GM12878 (cell line): ENCODE data around the gene PITPNM2. TPM values are rescaled to one million over a fixed set of nuclear protein-coding genes. Genes with fewer than 3 reads are reported as not detected.

Source experiments
- ATAC-seq: fragments of 200-7000 bp; cut with Tn5 transposase; 3 replicates; pipeline ENCODE4 v1.9.1; 2020; ENCODE audit warnings: mild to moderate bottlenecking, moderate library complexity
- BruUV-seq: library from RNA; stranded (reverse); fragments of 400-500 nt; replicated peaks from 2 replicates; lab custom pipeline; 2021; lab: Mats Ljungman, UMichigan
- CTCF ChIA-PET: fragments of 300-600 bp; sonication (Branson Sonifier 250); formaldehyde crosslinking; extraction: SDS; loops from one replicate; lab custom pipeline; 2021; ENCODE audit warnings: inconsistent platforms; lab: Yijun Ruan, JAX
- POLR2A ChIA-PET: fragments of 350-600 bp; formaldehyde crosslinking; extraction: SDS; loops from one replicate; lab custom pipeline; 2021; ENCODE audit warnings: inconsistent platforms; lab: Charles Lee
- RAD21 ChIA-PET: fragments of 300-600 bp; sonication (Branson Sonifier 250); formaldehyde crosslinking; loops from one replicate; lab custom pipeline; 2023; ENCODE audit warnings: antibody characterized with exemption; ENCODE audit not compliant: unreplicated experiment; lab: Charles Lee
- SMC1A ChIA-PET: fragments of 300-600 bp; sonication (Branson Sonifier 250); formaldehyde crosslinking; loops from one replicate; lab custom pipeline; 2023; ENCODE audit not compliant: unreplicated experiment, uncharacterized antibody; lab: Charles Lee
- DNase-seq: peaks from one replicate; pipeline ENCODE4 v3.0.0-alpha.2; 2011; ENCODE audit warnings: low read depth, low spot score
- FAIRE-seq: peaks from 3 replicates; lab custom pipeline; 2011; peaks lifted over from hg19 to GRCh38; lab: Jason Lieb, UNC
- H2AFZ ChIP-seq: 2 replicates; pipeline ENCODE4 v1.6.0; 2011; ENCODE audit warnings: low read depth, low read length, control low read depth; ENCODE audit not compliant: control insufficient read depth
- H3K27ac ChIP-seq: 2 replicates; pipeline ENCODE4 v1.5.1; 2011; ENCODE audit warnings: control low read depth; ENCODE audit not compliant: control insufficient read depth, insufficient read depth
- H3K27me3 ChIP-seq, 2 experiments: replicated peaks in 1 of 2; 2 replicates each; pipeline versions ENCODE4 v1.6.0 to v1.6.1; 2011; ENCODE audit warnings: low read length in 1 of 2; ENCODE audit not compliant: control insufficient read depth in 2 of 2, insufficient read depth in 2 of 2
- H3K36me3 ChIP-seq, 2 experiments: 2 replicates each; pipeline ENCODE4 v1.5.1; 2011; ENCODE audit warnings: low read length in 1 of 2; ENCODE audit not compliant: control insufficient read depth in 2 of 2, insufficient read depth in 2 of 2
- H3K4me1 ChIP-seq: 2 replicates; pipeline ENCODE4 v1.6.1; 2011; ENCODE audit warnings: mild to moderate bottlenecking, low read length, moderate library complexity, mixed read lengths; ENCODE audit not compliant: control insufficient read depth, insufficient read depth
- H3K4me2 ChIP-seq: 2 replicates; pipeline ENCODE4 v1.6.0; 2011; ENCODE audit warnings: control low read depth; ENCODE audit not compliant: control insufficient read depth, insufficient read depth
- H3K4me3 ChIP-seq: fragments of 200-600 bp; sonication (generic); 2 replicates; pipeline ENCODE4 v1.5.1; 2016
- H3K79me2 ChIP-seq: 2 replicates; pipeline ENCODE4 v1.6.0; 2011; ENCODE audit warnings: low read length; ENCODE audit not compliant: control insufficient read depth, insufficient read depth
- H3K9ac ChIP-seq: 2 replicates; pipeline ENCODE4 v1.8.0; 2011; ENCODE audit warnings: low read length, control low read depth, mixed read lengths; ENCODE audit not compliant: control insufficient read depth, insufficient read depth
- H3K9me3 ChIP-seq: replicated peaks from 3 replicates; pipeline ENCODE4 v1.5.1; 2011; ENCODE audit warnings: mild to moderate bottlenecking, low read length; ENCODE audit not compliant: control insufficient read depth, insufficient read depth
- H4K20me1 ChIP-seq: 2 replicates; pipeline ENCODE4 v1.6.0; 2011; ENCODE audit not compliant: control insufficient read depth, insufficient read depth
- POLR2A ChIP-seq: IDR thresholded peaks from 2 replicates; pipeline ENCODE4 v1.6.1; 2011; ENCODE audit warnings: low read depth, mild to moderate bottlenecking, low read length
- POLR2AphosphoS2 ChIP-seq: IDR thresholded peaks from 2 replicates; pipeline ENCODE4 v1.6.1; 2011; ENCODE audit warnings: low read depth, mild to moderate bottlenecking, low read length, improper control_type of control experiment, moderate library complexity
- RAD51 ChIP-seq: fragments of 450-650 bp; IDR thresholded peaks from 2 replicates; pipeline ENCODE4 v1.6.1; 2016; ENCODE audit warnings: moderate library complexity, mild to moderate bottlenecking, inconsistent platforms
- YY1 ChIP-seq: IDR thresholded peaks from 2 replicates; pipeline ENCODE4 v1.6.1; 2011; ENCODE audit warnings: low read depth, mild to moderate bottlenecking, low read length
- ZNF217 ChIP-seq: fragments of 450-650 bp; IDR thresholded peaks from 2 replicates; pipeline ENCODE4 v1.6.1; 2017; ENCODE audit warnings: antibody characterized with exemption, mild to moderate bottlenecking
- WGBS: methylation state at CpG from one replicate; pipeline ENCODE4 v1.1.6; 2016; ENCODE audit warnings: low lambda C conversion rate; ENCODE audit not compliant: insufficient replicate concordance, insufficient coverage; ENCODE audit errors: missing lambda C conversion rate; 5-methylcytosine and 5-hydroxymethylcytosine counted together
- in situ Hi-C: fragments of 300-500 bp; cut with MboI; formaldehyde crosslinking; loops from 9 replicates; pipeline ENCODE4 v1.14.3; 2018; ENCODE audit warnings: mixed read lengths
- intact Hi-C: fragments of 100-400 bp; cut with micrococcal nuclease; formaldehyde crosslinking; loops from one replicate; pipeline ENCODE4 v1.14.2; 2022; ENCODE audit not compliant: unreplicated experiment
- polyA plus RNA-seq, 11 experiments: library from polyadenylated mRNA; depleted of rRNA in 4 of 11; unstranded in 6 of 11; stranded (reverse) in 5 of 11; fragments of >200 nt; fragmentation: Nextera tagmentation in 4 of 11; fragmentation: Illumina TruSeq in 1 of 11; extraction: Ambion mirVana in 4 of 11; extraction: Trizol in 1 of 11; gene quantifications; 1 replicate in 1 of 11; 2 replicates in 10 of 11; pipeline versions ENCODE4 v1.2.1 to v1.2.3, GENCODE V29; 2011 to 2016; ENCODE audit warnings: inconsistent platforms in 2 of 11, missing spikeins in 2 of 11, low read depth in 1 of 11
- total RNA-seq, 4 experiments: library from RNA; depleted of rRNA in 3 of 4; stranded (reverse); fragments of >200 nt in 3 of 4; fragmentation: Illumina TruSeq in 1 of 4; extraction: Trizol in 1 of 4; gene quantifications; 2 replicates each; pipeline versions ENCODE4 v1.2.1 to v1.2.3, GENCODE V29; 2013 to 2021
- TF ChIP-seq, protein P1 (sequence below): fragments of 150-350 bp; IDR thresholded peaks from 2 replicates; pipeline ENCODE4 v1.6.1; 2016; ENCODE audit warnings: low read depth, low read length

PITPNM2 gene
- total and polyA plus RNA-seq, 10 of the 15 experiments (the other 5 are each of a cell fraction or from before 2014, with no cell fraction given) = 0.03 to 1.0 (median 0.24) TPM; not detected in 1

DNA sequence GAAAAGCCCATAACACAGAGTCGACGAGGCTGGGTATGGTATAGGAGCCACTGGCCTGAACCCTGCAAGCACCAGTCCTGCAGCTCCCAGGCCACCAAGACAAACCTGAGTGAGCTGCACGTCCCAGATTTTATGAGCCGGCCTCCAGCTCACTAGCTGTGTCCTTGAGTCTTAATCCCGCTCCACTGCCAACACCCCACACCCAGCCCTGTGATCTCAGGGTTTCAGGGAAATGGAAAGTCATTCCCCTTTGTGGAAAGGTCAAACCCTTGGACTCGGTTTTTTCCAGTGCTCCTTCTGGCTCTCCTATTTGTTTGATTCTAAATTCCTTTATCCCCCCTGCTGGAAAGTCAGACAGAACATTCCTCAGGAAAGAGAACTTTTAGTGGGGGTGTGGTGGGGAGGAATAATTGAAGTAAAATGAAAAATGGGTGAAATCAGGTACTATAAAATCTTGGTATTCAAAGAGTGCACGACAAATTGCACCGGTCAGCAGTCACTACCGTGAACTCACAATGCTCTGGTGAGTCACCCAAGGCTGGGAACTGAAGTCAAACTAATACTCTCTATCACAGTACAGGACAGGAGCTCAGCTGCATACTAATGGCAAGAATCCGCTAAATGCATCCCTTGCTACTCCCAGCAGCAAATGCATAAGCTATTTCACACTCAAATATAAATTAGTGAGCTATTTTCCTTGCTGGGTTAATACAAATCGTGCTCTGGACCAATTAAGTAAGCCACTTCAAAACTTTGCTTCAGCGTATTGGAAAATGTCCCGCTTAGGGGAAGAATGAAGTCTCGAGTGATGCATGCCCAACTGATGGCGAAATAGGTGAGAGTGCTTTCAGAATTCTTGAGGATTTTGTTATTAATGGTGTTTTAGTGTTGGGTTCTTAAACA, 9.0 kb downstream of the PITPNM2 start:
- no peak for ATAC-seq
- POLR2A ChIA-PET = no interaction called here

More for the DNA sequence above, 9.0 kb downstream of the PITPNM2 start:
- TF ChIP-seq, protein P1, sequence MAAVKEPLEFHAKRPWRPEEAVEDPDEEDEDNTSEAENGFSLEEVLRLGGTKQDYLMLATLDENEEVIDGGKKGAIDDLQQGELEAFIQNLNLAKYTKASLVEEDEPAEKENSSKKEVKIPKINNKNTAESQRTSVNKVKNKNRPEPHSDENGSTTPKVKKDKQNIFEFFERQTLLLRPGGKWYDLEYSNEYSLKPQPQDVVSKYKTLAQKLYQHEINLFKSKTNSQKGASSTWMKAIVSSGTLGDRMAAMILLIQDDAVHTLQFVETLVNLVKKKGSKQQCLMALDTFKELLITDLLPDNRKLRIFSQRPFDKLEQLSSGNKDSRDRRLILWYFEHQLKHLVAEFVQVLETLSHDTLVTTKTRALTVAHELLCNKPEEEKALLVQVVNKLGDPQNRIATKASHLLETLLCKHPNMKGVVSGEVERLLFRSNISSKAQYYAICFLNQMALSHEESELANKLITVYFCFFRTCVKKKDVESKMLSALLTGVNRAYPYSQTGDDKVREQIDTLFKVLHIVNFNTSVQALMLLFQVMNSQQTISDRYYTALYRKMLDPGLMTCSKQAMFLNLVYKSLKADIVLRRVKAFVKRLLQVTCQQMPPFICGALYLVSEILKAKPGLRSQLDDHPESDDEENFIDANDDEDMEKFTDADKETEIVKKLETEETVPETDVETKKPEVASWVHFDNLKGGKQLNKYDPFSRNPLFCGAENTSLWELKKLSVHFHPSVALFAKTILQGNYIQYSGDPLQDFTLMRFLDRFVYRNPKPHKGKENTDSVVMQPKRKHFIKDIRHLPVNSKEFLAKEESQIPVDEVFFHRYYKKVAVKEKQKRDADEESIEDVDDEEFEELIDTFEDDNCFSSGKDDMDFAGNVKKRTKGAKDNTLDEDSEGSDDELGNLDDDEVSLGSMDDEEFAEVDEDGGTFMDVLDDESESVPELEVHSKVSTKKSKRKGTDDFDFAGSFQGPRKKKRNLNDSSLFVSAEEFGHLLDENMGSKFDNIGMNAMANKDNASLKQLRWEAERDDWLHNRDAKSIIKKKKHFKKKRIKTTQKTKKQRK = no peak
- TF ChIP-seq POLR2AphosphoS2 = no peak
- TF ChIP-seq YY1 = no peak
- no peak for TF ChIP-seq ZNF217
- TF ChIP-seq POLR2A = no peak
- no peak for TF ChIP-seq RAD51
- FAIRE-seq (no peak), DNase-seq (no peak)
- Histone ChIP-seq H3K27me3 (no peaks in the 10 kb centered on the region), H3K9ac (no peak overlapping the region), H4K20me1 (no peaks in the 10 kb centered on the region), H3K4me1 (no peaks in the 10 kb centered on the region), H3K36me3 (no peaks in the 10 kb centered on the region), H3K4me2 (no peak overlapping the region), H3K4me3 (no peak overlapping the region), H3K9me3 (no peaks in the 10 kb centered on the region), H2AFZ (no peak overlapping the region), H3K27ac (no peak overlapping the region), H3K79me2 (no peaks in the 10 kb centered on the region)
- RAD21 ChIA-PET = no interaction called here
- WGBS = 57% methylated on average over 15 of the region's 15 CpGs
- in situ Hi-C loops (no loop called here), intact Hi-C loops (no loop called here)
- SMC1A ChIA-PET = no interaction called here
- CTCF ChIA-PET = no interaction called here
- no TSS peak for BruUV-seq
